HG03196 (cell line): ENCODE results near the gene ZMYM5.
"Not testable (repeated sequence)": the region's sequence is repeated elsewhere in the genome, so short reads cannot be mapped to it uniquely, and the experiment has no call there.

Experiments
- ATAC-seq: cut with Tn5 transposase; IDR thresholded peaks from one replicate; pipeline ENCODE4 v1.9.1; 2021; ENCODE audit not compliant: unreplicated experiment

ZMYM5 gene

GRCh38 chr13:19822673-19823072, 40.8 kb downstream of the ZMYM5 start:
- ATAC-seq, result no peak

GRCh38 chr13:19818223-19818842, 45.1 kb downstream of the ZMYM5 start:
- ATAC-seq, result no peak

GRCh38 chr13:19817510-19818158, 45.8 kb downstream of the ZMYM5 start:
- ATAC-seq, result no peak

- no peak for ATAC-seq
Observed at GRCh38 chr13:19817106-19817505, 46.3 kb downstream of the ZMYM5 start.

- ATAC-seq, result not testable (repeated sequence)
Observed at GRCh38 chr13:19815842-19816241, 47.6 kb downstream of the ZMYM5 start.

- ATAC-seq, result no peak
Observed at GRCh38 chr13:19810996-19811881, 52.2 kb downstream of the ZMYM5 start.

GRCh38 chr13:19810151-19810550, 53.3 kb downstream of the ZMYM5 start:
- ATAC-seq, result no peak

GRCh38 chr13:19805765-19806164, 57.7 kb downstream of the ZMYM5 start:
- ATAC-seq, result no peak

GRCh38 chr13:19795956-19796355, 67.5 kb downstream of the ZMYM5 start:
- ATAC-seq, result no peak

- no peak for ATAC-seq
Observed at GRCh38 chr13:19794631-19795030, 68.8 kb downstream of the ZMYM5 start.

GRCh38 chr13:19791953-19792537, 71.4 kb downstream of the ZMYM5 start:
- no peak for ATAC-seq

GRCh38 chr13:19782727-19783682, 80.4 kb downstream of the ZMYM5 start, which contains the start of gene PSPC1:
Gene PSPC1, minus strand, starts transcription at chr13:19782945. Its CDS starts 188 bp downstream, at chr13:19782757.
- ATAC-seq, result peak; percentile 89

GRCh38 chr13:19782049-19782726, 81.3 kb downstream of the ZMYM5 start:
- ATAC-seq, result peak; percentile 35

- ATAC-seq, result no peak
Observed at GRCh38 chr13:19781526-19781925, 81.9 kb downstream of the ZMYM5 start.

GRCh38 chr13:19780753-19781418, 82.6 kb downstream of the ZMYM5 start:
- ATAC-seq, result not testable (repeated sequence)
